ENCODE measurements around the gene ABHD12. TPM values are rescaled to one million over a fixed set of nuclear protein-coding genes. Genes with fewer than 3 reads are reported as not detected.
"Not testable (repeated sequence)": the region's sequence is repeated elsewhere in the genome, so short reads cannot be mapped to it uniquely, and the experiment has no call there.

The ABHD12 gene
- total and polyA plus RNA-seq, 10 of the 15 experiments (the other 5 are each of a cell fraction or from before 2014, with no cell fraction given), result 1.5 to 61.8 (median 26.7) TPM

DNA sequence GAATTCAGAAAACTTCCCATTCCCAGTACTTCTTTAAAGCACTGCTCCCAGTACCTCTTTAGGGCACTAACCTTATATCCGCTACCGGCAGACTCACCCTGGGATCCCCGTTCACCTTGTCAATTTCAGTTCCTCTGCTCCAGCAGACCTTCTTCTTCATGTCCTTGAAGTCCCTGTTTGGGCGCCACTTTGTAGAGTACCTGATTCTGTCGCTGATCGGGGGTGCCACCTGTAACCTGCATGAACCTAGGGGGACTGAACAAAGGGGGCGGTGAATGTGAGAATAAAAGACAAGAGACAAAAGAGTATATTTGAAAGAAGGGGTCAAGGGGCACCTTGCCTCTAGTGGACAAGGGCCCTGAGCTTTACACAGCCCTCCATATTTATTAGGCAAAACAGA is 11.9 kb upstream of the ABHD12 start:
- no peak overlapping the region for H3K4me3 ChIP-seq
- 82% methylated on average over 7 of the region's 7 CpGs for WGBS (ENCODE audit: insufficient coverage, insufficient replicate concordance, low lambda C conversion rate, missing lambda C conversion rate)
- no peak overlapping the region for H3K27ac ChIP-seq (ENCODE audit: control insufficient read depth, insufficient read depth)
- no peaks in the 10 kb centered on the region for H4K20me1 ChIP-seq (ENCODE audit: control insufficient read depth, insufficient read depth)
- no peak overlapping the region for H3K4me2 ChIP-seq (ENCODE audit: control insufficient read depth, insufficient read depth)
- ChIA-PET CTCF (no interaction called here), POLR2A (no interaction called here), SMC1A (ENCODE audit: uncharacterized antibody, unreplicated experiment) (interaction anchor here (8.7 kb wide), 1 partner anchor 107 kb away, joined by 53 read pairs; no protein-coding TSS in a partner anchor), RAD21 (ENCODE audit: unreplicated experiment) (interaction anchor here (0.7 kb wide), 1 partner anchor 9 kb away, joined by 3 read pairs; no protein-coding TSS in a partner anchor)
- peaks cover under 1% of the 10 kb centered on the region for H3K79me2 ChIP-seq (ENCODE audit: control insufficient read depth, insufficient read depth, low read length)
- TF ChIP-seq TARDBP (IDR thresholded peaks at IDR 0.05; ENCODE audit: borderline replicate concordance) (no peak), CBX5 (IDR thresholded peaks at IDR 0.05; ENCODE audit: low read depth) (peak; percentile 77)
- TF ChIP-seq, protein P1, sequence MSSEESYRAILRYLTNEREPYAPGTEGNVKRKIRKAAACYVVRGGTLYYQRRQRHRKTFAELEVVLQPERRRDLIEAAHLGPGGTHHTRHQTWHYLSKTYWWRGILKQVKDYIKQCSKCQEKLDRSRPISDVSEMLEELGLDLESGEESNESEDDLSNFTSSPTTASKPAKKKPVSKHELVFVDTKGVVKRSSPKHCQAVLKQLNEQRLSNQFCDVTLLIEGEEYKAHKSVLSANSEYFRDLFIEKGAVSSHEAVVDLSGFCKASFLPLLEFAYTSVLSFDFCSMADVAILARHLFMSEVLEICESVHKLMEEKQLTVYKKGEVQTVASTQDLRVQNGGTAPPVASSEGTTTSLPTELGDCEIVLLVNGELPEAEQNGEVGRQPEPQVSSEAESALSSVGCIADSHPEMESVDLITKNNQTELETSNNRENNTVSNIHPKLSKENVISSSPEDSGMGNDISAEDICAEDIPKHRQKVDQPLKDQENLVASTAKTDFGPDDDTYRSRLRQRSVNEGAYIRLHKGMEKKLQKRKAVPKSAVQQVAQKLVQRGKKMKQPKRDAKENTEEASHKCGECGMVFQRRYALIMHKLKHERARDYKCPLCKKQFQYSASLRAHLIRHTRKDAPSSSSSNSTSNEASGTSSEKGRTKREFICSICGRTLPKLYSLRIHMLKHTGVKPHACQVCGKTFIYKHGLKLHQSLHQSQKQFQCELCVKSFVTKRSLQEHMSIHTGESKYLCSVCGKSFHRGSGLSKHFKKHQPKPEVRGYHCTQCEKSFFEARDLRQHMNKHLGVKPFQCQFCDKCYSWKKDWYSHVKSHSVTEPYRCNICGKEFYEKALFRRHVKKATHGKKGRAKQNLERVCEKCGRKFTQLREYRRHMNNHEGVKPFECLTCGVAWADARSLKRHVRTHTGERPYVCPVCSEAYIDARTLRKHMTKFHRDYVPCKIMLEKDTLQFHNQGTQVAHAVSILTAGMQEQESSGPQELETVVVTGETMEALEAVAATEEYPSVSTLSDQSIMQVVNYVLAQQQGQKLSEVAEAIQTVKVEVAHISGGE (CRISPR knock-in tag; IDR thresholded peaks at IDR 0.05), result no peak
- H3K4me1 ChIP-seq (ENCODE audit: control insufficient read depth, insufficient read depth, low read length), result no peaks in the 10 kb centered on the region
- in situ Hi-C loops (cut with MboI) (loop anchor here (10.0 kb wide), 1 partner anchor 348 kb away; the partner anchor contains the start of gene ACSS1), intact Hi-C loops (cut with micrococcal nuclease; ENCODE audit: unreplicated experiment) (no loop called here)
- no peaks in the 10 kb centered on the region for H3K27me3 ChIP-seq (replicated peaks in 1 of 2; ENCODE audit: control insufficient read depth in 2 of 2, insufficient read depth in 2 of 2, low read length in 1 of 2)
- DNase-seq (ENCODE audit: low read depth, low spot score), result no peak
- no TSS peak for BruUV-seq (replicated peaks)
- H3K9me3 ChIP-seq (replicated peaks; ENCODE audit: control insufficient read depth, insufficient read depth, low read length), result peaks cover 2% of the 10 kb centered on the region; the same call in 2 of the 3 replicates
- H3K9ac ChIP-seq (ENCODE audit: control insufficient read depth, insufficient read depth, low read length), result no peak overlapping the region
- no peak for FAIRE-seq
- no peaks in the 10 kb centered on the region for H3K36me3 ChIP-seq (ENCODE audit: control insufficient read depth in 2 of 2, insufficient read depth in 2 of 2, low read length in 1 of 2)
- no peak for ATAC-seq
- H2AFZ ChIP-seq (ENCODE audit: control insufficient read depth, low read depth, low read length), result no peak overlapping the region

DNA sequence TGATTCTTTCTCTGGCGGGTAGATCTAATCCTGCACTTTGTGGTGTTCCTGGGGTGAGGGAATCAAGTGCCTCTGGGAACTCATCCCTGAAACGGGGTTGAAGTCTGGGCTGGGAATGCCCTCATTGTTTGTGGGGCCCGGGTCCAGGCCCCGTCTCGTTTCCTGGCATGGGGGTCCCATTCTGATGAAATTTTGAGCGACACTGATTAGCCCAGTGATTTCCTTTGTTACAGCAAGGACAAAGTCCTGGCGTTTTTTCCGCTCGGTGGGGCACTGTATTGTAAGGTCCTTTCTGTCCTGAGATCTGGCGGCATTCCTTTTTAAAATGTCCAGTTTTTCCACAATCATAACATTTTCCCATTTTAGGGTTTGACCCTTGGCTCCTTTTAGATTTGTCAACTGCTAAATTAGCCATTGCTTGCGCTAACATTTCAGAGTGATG is 9.7 kb upstream of the ABHD12 start:
- CTCF ChIA-PET, result interaction anchor here (0.8 to 6.6 kb wide), 11 partner anchors 8 to 339 kb away, joined by 3 to 95 read pairs (median 6); partner anchors contain the start of gene GINS1
- intact Hi-C loops (cut with micrococcal nuclease; ENCODE audit: unreplicated experiment); BruUV-seq (replicated peaks); H4K20me1 ChIP-seq (ENCODE audit: control insufficient read depth, insufficient read depth); H2AFZ ChIP-seq (ENCODE audit: control insufficient read depth, low read depth, low read length); H3K9me3 ChIP-seq (replicated peaks; ENCODE audit: control insufficient read depth, insufficient read depth, low read length); H3K4me3 ChIP-seq; H3K9ac ChIP-seq (ENCODE audit: control insufficient read depth, insufficient read depth, low read length); DNase-seq (ENCODE audit: low read depth, low spot score); H3K36me3 ChIP-seq (ENCODE audit: control insufficient read depth in 2 of 2, insufficient read depth in 2 of 2, low read length in 1 of 2); H3K4me1 ChIP-seq (ENCODE audit: control insufficient read depth, insufficient read depth, low read length); H3K27me3 ChIP-seq (replicated peaks in 1 of 2; ENCODE audit: control insufficient read depth in 2 of 2, insufficient read depth in 2 of 2, low read length in 1 of 2); FAIRE-seq; ATAC-seq; H3K79me2 ChIP-seq (ENCODE audit: control insufficient read depth, insufficient read depth, low read length); H3K4me2 ChIP-seq (ENCODE audit: control insufficient read depth, insufficient read depth); POLR2A ChIA-PET; H3K27ac ChIP-seq (ENCODE audit: control insufficient read depth, insufficient read depth): not testable (repeated sequence)
- 56% methylated on average over 11 of the region's 11 CpGs for WGBS (ENCODE audit: insufficient coverage, insufficient replicate concordance, low lambda C conversion rate, missing lambda C conversion rate)
- in situ Hi-C loops (cut with MboI), result loop anchor here (10.0 kb wide), 1 partner anchor 346 kb away; the partner anchor contains the start of gene ACSS1
- RAD21 ChIA-PET (ENCODE audit: unreplicated experiment), result interaction anchor here (3.7 to 4.4 kb wide), 2 partner anchors 90 to 105 kb away, joined by 29 to 59 read pairs; no protein-coding TSS in a partner anchor
- SMC1A ChIA-PET (ENCODE audit: uncharacterized antibody, unreplicated experiment), result interaction anchor here (1.5 to 8.7 kb wide), 6 partner anchors 8 to 406 kb away, joined by 4 to 53 read pairs (median 20); partner anchors contain the start of gene GINS1
